Activated CD4-positive, alpha-beta T cell treated with anti-CD3 and anti-CD28 coated beads for 4 hours (primary cell): ENCODE measurements around the gene WAS.
"Not testable (repeated sequence)": the region's sequence is repeated elsewhere in the genome, so short reads cannot be mapped to it uniquely, and the experiment has no call there.

Experiments used
- DNase-seq, 2 donors: peaks; one replicate each; pipeline ENCODE4 v3.0.0-alpha.2; 2020

The WAS gene

DNA sequence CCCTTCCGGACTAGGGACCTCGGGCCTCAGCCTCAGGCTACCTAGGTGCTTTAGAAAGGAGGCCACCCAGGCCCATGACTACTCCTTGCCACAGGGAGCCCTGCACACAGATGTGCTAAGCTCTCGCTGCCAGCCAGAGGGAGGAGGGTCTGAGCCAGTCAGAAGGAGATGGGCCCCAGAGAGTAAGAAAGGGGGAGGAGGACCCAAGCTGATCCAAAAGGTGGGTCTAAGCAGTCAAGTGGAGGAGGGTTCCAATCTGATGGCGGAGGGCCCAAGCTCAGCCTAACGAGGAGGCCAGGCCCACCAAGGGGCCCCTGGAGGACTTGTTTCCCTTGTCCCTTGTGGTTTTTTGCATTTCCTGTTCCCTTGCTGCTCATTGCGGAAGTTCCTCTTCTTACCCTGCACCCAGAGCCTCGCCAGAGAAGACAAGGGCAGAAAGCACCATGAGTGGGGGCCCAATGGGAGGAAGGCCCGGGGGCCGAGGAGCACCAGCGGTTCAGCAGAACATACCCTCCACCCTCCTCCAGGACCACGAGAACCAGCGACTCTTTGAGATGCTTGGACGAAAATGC is at the start of gene WAS:
Gene WAS, plus strand, starts transcription at position 389 of the 572 bp plus-strand sequence. Its CDS starts 55 bp downstream, at position 444.
- DNase-seq: peak; percentile 19 to 26

DNA sequence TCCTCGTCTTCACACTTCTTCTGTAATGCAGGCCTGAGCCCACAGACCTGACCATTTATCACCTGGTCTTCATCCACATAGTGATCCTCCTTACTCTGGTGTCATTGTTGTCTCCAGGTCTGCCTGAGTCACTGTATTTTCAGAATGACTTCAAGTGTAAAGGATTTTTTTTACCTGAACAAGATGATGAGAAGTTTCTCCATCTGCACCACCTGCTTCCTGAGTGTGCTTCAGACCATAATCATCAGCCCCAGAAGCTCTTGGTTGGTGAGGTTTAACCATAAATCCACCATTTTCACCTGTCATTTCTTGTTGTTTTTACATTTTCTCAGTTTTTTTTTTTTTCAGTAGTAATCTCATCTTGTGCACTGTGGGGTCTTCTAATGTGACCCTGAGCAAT is 47.3 kb upstream of the WAS start:
- DNase-seq: no peak

DNA sequence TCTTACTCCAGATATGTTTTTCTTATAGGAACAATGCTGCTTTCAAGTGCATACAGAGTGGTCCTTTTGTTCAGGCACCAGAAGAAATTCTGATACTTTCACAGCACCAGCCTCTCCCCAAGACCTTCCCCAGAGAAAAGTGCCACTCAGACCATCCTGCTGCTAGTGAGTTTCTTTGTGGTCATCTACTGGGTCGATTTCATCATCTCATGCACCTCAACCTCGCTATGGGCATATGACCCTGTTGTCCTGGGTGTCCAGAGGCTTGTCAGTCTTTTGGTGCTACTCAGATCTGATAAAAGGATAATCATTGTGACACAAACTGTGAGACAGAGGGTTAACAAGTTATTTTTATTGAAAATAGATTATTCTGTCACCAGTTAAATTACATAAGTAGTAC is 46.8 kb upstream of the WAS start:
- no peak for DNase-seq

DNA sequence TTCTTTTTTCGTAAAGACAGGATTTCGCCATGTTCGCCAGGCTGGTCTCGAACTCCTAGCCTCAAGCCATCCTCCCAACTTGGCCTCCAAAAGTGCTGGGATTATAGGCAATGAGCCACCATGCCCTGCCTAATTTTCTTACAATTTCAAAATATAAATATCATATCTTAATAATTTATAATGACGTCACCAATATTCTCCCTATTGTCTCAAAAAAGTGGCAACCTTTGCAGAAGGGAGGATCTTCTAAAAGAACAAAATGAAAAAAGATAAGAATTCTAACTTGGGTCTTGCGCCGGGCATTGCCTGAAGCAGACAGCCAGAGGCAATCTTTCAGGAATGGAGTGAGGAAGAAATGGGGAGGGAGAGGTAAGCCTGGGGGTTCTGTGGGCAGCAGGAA is 37.9 kb upstream of the WAS start:
- no peak for DNase-seq

DNA sequence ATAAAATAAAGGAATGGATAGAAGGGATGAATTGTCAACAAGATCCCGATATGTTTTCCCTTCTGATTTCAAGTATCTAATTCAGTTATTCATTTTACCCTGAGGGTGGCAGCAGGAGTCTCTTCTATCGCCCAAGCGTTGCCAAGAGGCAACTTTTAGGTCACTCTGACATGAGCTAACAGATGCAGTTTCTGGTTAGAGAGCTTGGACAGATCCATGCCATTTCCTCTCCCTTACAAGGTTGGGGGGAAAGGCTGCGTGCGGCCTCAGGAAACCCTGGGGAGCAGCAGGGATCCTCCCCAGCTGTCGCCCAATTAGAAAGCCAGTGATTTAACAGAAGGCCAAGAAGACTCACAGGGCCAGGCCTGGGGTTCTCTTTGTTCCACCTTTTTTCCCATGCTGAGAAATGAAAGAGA is 35.3 kb upstream of the WAS start:
- DNase-seq: peak; percentile 25 to 33

DNA sequence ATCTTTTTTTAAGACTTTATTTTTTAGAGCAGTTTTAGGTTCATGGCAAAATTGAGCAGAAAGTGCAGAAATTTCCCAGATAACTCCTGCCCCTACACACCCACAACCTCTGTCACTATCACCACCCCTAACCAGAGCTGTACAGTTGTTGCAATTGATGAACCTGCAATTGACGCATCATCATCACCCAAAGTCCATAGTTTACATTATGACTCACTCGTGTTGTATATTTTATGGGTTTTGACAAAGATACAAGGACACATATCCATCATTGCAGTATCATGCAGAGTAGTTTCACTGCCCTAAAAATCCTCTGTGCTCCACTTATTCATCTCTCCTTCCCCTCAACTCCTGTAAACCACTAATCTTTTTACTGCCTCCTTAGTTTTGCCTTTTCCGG is 34.5 kb upstream of the WAS start:
- no peak for DNase-seq

DNA sequence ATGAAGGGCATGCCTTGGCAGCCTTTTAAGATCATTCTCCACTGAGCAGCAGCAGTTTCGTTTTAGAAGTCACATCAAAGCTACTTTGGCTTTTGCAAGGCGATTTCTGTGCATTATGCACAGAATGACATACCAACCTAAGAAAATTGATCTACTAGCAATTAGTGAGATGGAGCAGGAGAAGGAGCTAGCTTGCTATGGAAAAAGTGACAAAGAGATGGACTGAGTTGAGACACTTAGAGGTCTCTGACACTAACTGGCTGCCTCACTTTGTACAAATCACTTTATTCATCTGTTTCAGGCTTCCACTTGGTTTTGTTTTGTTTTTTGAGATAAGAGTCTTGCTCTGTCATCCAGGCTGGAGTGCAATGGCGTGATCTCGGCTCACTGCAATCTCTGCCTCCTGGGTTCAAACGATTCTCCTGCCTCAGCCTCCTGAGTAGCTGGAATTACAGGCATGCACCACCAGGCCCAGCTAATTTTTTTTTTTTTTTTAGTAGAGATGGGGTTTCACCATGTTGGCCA is 31.5 kb upstream of the WAS start:
- DNase-seq: not testable (repeated sequence)

DNA sequence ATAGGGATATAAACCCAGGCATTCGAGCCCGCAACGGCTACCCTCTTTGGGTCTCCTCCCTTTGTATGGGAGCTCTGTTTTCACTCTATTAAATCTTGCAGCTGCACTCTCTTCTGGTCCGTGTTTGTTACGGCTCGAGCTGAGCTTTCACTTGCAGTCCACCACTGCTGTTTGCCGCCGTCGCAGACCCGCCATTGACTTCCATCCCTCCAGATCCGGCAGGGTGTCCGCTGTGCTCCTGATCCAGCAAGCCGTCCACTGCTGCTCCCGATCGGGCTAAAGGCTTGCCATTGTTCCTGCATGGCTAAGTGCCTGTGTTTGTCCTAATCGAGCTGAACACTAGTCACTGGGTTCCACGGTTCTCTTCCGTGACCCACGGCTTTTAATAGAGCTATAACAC is 28.9 kb upstream of the WAS start:
- DNase-seq: not testable (repeated sequence)

DNA sequence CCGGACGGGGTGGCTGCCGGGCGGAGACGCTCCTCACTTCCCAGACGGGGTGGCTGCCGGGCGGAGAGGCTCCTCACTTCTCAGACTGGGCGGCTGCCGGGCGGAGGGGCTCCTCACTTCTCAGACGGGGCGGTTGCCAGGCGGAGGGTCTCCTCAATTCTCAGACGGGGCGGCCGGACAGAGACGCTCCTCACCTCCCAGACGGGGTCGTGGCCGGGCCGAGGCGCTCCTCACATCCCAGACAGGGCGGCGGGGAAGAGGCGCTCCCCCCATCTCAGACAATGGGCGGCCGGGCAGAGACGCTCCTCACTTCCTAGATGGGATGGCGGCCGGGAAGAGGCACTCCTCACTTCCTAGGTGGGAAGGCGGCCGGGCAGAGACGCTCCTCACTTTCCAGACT is 23.9 kb upstream of the WAS start:
- DNase-seq: not testable (repeated sequence)

DNA sequence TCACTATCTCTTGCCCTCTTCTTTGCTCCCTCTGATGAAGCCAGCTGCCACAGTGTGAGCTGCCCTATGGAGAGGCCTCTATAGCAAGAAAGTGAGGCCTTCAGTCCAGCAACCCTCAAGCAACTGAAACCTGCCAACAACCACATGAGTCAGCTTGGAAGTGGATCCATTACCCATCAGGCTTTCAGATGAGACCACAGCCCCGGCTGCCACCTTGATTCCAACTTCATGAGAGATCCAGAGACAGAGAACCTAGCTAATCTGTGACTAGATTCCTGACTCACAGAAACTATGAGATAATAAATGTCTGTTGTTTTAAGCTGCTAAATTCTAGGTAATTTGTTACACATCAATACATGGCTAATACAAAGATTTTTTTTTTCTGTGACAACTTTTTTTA is 20.4 kb upstream of the WAS start:
- no peak for DNase-seq

DNA sequence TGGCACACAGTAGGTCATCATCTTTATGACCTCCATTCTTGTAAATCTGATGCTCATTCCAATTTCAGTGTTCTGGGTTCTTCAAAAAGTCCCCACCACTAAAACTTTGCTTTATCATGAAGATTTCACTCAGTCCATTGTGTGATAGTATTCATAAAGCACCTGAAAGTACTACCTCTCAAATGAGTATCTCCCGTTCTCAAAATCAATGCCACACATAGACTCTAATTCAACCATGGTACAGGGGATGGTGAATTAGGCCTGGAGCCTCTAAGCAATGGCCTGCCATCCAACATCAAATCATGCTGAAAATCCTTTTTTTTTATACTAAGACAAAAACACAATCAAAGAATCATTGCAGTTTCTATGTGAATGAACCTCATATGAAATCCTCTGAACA is 19.4 kb upstream of the WAS start:
- no peak for DNase-seq

DNA sequence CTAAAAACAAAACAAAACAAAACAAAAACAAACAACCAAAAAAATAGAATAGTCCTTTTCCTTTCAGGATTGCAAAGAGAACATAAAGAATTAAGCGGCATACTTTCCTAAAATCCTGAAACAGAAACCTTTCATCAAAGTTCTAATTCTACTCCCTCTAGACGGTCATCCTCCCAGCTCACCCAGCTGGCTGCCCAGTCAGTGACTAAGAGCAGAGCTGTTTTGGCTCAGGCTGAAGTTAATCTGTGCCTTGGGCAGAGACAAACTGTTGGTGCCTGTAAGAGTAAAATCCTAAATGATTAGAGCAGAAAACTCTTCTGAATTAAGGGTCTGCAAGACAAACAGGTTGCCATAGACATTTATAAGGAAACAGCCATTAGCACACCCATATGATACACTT is 17.6 kb upstream of the WAS start:
- DNase-seq: no peak

DNA sequence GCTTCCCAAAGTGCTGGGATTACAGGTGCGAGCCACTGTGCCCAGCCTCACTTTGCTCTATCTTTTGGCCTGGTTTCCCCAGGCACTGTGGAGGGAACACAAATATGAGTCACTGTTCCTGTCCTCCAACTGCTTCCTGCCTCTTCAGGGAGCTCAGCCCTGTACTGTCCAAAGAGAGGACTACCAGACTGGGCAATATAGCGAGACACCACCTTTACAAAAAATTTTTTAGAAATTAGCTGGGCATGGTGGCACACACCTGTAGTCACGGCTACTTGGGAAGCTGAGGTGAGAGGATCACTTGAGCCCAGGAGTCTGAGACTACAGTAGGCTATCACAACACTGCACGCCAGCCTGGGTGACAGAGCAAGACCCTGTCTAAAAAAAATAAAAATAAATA is 16.9 kb upstream of the WAS start:
- DNase-seq: no peak

DNA sequence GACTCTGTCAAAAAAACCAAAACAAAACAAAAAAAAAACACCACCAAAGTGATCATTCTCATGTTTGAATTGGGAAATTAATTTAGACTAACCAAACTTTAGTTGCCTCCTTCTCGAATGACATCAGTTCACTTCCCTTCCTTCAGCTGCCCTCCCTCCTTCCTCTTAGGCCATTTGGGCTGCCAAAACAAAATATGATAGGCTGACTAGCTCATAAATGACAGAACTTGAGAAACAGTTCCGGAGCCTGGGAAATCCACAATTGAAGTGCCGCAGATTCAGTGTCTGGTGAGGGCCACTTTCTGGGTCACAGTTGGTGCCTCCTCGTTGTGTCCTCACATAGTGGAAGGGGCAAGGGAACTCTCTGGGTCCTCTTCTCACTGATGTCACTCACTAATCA is 16.1 kb upstream of the WAS start:
- DNase-seq: no peak

DNA sequence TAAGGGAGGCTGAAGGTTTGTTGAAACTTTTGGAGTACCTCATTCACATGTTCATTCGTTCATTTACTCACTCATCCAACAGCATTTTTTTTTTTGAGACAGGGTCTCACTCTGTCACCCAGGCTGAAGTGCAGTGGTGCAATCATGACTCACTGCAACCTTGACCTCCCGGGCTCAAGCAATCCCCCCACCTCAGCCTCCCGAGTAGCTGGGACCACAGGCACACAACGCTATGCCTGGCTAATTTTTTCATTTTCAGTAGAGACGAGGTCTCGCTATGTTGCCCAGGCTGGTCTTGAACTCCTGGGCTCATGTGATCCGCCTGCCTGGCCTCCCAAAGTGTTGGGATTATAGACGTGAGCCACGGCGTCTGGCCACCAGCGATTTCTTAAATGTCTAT is 15.4 kb upstream of the WAS start:
- not testable (repeated sequence) for DNase-seq

DNA sequence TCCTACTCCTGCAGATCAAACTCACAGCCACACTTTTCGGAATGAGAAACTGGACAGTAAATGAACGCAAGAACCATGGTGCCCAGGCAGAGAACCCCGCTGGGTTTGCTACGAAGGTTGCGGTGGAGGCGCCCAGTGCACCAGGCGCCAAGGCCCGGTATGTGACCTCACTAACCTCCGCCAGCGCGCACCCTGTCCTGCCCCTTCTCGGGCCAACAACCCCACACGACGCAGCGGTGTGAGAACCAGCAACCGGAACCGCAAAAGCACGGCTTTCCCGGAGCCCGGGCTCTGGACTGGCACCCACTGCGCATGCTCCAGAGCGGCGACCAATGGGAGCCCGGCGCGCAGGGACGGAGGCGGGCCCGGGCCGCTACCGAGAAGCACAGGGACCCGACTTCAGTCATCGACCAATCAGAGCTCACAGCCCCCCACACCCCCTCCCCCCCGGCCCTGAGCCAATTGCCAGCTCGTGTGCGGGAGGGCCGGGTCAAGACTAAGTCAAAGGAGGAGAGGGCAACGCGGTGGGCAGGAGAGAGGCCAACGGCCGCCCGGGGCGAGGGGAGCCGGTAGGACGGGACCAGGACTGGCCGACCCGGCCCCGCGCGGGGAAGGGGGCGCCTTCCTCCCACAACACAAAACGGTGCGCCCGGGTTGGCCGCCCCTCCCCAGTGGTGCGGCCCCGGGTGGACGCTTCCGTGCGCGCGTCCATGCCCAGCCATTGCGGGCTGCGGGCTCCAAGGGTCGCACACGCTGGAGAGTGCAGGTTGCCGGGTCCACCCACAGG is 7.3 kb upstream of the WAS start:
- peak; percentile 81 to 88 for DNase-seq

DNA sequence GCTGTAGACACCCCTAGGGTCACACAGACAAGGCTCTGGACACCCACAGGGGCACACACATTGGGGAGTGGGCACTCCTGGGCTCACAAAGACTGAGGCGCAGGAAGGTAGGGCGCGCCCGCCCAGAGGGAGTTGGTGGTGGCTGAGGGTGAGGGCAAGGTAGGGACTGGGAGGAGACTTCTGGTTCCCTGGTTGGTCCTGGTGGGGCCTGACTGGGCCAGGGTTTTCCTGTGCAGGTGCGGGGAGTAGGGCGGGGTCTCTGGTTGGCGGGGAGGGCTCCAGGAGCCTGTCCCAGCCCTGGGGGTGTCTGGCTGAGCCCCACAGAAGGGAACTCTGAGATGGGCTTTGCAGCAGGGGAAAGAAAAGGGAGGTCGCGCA is 6.7 kb upstream of the WAS start:
- DNase-seq: peak in 1 of 2 donors; percentile 3

DNA sequence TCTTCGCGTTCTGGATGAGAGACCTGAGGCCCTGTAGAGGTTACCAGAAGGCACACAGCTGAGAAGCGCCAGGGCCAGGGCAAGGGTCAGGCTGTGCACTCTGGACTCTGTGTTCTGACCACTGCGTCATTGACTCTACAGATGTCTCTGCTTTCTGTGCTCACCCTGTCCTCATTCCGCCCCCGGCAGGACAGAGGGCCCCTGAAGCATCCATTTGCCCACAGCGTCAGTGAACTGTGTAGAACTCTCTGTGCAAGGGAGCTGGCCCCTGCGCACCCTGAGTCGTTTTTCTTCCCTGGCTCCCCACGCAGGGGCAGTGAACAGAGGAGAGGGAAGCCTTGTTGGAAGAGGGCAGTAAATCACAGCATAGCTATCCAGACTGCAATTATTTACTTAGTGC is 6.1 kb upstream of the WAS start:
- DNase-seq: no peak

DNA sequence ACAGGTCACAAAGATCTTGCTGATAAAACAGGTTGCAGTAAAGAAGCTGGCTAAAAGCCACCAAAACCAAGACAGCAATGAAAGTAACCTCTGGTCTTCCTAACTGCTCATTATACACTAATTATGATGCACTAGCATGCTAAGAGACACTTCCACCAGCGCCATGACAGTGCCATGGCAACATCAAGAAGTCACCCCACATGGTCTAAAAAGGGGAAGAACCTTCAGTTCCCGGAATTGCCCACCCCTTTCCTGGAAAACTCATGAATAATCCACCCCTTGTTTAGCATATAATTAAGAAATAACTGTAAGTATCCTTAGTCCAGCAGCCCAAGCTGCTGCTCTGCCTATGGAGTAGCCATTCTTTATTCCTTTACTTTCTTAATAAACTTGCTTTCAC is 3.1 kb upstream of the WAS start:
- DNase-seq: not testable (repeated sequence)

DNA sequence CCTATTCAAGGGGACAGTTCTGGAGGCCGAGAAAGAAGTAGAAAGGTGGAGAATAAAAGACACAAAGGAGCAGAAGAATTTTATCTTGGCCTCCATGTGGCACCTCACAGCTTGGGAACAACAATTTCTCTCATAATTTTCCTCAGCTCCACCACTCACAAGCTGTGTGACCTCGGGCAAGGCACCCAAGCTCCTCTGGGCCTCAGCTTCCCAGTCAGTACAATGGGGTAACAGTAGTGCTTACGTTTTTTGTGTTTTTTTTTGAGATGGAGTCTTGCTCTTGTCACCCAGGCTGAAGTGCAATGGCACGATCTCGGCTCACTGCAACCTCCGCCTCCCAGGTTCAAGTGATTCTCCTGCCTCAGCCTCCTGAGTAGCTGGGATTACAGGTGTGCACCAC is 2.7 kb upstream of the WAS start:
- not testable (repeated sequence) for DNase-seq

DNA sequence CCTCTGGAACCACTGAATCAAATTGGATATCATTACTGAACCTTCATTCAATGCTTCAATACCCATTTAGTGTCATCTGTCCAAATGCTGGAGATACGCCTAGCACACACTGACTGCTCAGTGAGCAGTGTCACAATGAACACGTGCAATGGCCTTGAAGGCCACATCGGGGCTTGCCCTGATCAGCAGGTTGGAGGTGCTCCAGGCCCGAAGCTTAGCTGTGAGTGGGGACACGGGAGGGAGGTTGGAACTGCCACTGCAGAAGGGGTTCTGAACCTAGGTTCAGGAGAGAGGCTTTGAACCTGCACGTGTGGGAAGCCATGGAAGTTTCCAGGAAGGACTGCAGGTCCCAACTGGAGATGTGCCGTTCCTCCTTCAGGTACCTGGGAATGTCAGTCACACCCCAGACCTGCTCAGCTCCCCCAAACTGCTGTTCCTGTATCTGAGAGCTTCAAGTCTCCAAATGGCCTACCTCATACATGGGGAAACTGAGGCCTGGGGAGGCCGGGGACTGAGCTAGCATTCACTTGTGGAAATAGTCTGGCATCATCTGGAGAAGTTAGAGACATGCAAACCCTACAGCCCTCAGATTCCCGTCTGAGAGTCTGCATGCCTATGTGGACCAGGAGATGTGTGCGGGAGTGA is 1.9 kb upstream of the WAS start:
- no peak for DNase-seq

DNA sequence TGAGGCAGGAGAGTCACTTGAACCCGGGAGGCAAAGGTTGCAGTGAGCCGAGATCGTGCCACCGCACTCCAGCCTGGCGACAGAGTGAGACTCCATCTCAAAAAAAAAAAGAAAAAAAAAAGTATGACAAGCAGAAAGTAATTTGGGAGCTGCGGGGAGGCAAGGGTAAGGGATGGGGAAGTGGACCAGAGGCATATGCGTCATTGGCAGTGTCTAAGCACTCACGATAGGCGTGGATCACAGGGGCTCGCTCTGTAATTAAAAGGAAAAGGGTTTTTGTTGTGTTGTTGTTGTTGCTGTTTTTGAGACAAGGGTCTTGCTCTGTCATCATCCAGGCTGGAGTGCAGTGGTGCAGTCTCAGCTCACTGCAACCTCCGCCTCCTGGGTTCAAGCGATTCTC is 804 bp upstream of the WAS start:
- not testable (repeated sequence) for DNase-seq

DNA sequence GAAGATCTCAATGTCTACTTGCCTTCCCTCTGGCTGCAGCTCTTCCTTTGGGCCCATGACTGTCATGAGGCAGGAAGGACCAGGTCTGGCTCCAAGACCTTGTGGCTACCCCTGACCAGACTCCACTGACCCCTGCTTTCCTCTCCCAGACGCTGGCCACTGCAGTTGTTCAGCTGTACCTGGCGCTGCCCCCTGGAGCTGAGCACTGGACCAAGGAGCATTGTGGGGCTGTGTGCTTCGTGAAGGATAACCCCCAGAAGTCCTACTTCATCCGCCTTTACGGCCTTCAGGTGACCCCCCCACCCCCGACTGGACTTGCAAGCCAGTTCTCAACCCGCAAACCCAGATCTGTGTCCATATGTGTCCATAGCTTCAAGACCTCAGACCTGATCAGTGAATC is 535 bp downstream of the WAS start:
- DNase-seq: no peak

DNA sequence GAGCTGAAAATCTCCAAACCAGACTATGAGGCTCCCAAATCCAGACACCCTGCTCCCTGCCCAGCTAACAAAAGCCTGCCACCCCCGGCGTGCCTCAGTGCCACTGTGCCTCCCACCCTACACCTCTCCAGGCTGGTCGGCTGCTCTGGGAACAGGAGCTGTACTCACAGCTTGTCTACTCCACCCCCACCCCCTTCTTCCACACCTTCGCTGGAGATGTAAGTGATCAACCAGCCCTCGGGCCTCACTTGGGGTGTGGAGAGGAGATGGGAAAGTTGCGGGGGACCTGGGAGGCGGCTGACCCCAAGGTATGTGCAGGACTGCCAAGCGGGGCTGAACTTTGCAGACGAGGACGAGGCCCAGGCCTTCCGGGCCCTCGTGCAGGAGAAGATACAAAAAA is 1.8 kb downstream of the WAS start:
- no peak for DNase-seq
